Upper lobe of right lung (tissue), 1 donor: ENCODE data around the gene FAP. TPM values are rescaled to one million over a fixed set of nuclear protein-coding genes. Genes with fewer than 3 reads are reported as not detected.

Experiments used
- ATAC-seq: fragments of 200-7000 bp; cut with Tn5 transposase; one replicate; pipeline ENCODE4 v1.9.1; 2020; ENCODE audit warnings: mild to moderate bottlenecking, moderate library complexity
- DNase-seq: peaks from one replicate; pipeline ENCODE4 v3.0.0-alpha.2; 2020
- H3K27ac ChIP-seq: fragments of 200-600 bp; one replicate; pipeline ENCODE4 v1.8.0; 2022
- H3K27me3 ChIP-seq: fragments of 200-600 bp; one replicate; pipeline ENCODE4 v1.8.0; 2022; ENCODE audit warnings: mild to moderate bottlenecking
- H3K36me3 ChIP-seq: fragments of 200-600 bp; one replicate; pipeline ENCODE4 v1.8.0; 2022
- H3K4me1 ChIP-seq: fragments of 200-600 bp; one replicate; pipeline ENCODE4 v1.8.0; 2022
- H3K4me3 ChIP-seq: fragments of 200-600 bp; one replicate; pipeline ENCODE4 v1.8.0; 2022; ENCODE audit warnings: mild to moderate bottlenecking
- H3K9me3 ChIP-seq: fragments of 200-600 bp; one replicate; pipeline ENCODE4 v1.8.0; 2022
- intact Hi-C: fragments of 100-400 bp; cut with DNase I; formaldehyde crosslinking; loops from one replicate; pipeline ENCODE4 v1.11.0; 2022
- total RNA-seq: library from RNA; stranded (reverse); fragmentation: NEBNext Ultra II Directional; extraction: Animal tissue kit (Norgen Biotek cat#: 25700); gene quantifications from one replicate; pipeline ENCODE4 v1.2.1, GENCODE V29; 2021
- TF ChIP-seq, protein P1 (sequence below): fragments of 200-600 bp; IDR thresholded peaks from one replicate; pipeline ENCODE4 v1.8.0; 2022; ENCODE audit warnings: antibody characterized with exemption
- donor health status: DM: no; HTN: yes; CAD: no; lungs with severe emphysema.

Gene FAP
- total RNA-seq, 1 donor from 2014 or later: 5.4 TPM

DNA sequence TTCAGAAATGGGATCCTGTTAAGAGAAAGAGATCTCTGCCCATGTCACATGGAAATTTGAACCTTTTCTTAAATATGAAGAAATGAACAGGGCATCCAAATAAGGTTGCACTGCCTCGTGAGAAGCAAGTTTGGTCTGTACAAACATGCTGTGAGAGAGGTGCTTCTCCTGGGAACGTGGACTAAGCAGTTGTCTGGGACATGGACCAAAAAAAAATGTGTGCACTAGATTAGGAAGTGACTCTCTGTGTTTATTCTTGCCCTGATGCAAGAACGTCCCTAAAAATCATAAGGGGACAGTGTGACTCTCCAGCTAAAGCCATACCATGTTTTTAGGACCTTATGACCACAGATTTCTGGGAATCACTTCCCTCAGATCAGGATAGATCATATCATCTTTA lies 67.5 kb downstream of the FAP start:
- no peaks in the 10 kb centered on the region for H3K27me3 ChIP-seq
- TF ChIP-seq, protein P1, sequence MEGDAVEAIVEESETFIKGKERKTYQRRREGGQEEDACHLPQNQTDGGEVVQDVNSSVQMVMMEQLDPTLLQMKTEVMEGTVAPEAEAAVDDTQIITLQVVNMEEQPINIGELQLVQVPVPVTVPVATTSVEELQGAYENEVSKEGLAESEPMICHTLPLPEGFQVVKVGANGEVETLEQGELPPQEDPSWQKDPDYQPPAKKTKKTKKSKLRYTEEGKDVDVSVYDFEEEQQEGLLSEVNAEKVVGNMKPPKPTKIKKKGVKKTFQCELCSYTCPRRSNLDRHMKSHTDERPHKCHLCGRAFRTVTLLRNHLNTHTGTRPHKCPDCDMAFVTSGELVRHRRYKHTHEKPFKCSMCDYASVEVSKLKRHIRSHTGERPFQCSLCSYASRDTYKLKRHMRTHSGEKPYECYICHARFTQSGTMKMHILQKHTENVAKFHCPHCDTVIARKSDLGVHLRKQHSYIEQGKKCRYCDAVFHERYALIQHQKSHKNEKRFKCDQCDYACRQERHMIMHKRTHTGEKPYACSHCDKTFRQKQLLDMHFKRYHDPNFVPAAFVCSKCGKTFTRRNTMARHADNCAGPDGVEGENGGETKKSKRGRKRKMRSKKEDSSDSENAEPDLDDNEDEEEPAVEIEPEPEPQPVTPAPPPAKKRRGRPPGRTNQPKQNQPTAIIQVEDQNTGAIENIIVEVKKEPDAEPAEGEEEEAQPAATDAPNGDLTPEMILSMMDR: no peak
- intact Hi-C loops: no loop called here
- H3K9me3 ChIP-seq: no peaks in the 10 kb centered on the region
- no peaks in the 10 kb centered on the region for H3K4me1 ChIP-seq
- no peaks in the 10 kb centered on the region for H3K36me3 ChIP-seq
- ATAC-seq (no peak), DNase-seq (no peak)
- no peak overlapping the region for H3K4me3 ChIP-seq
- H3K27ac ChIP-seq: no peak overlapping the region

DNA sequence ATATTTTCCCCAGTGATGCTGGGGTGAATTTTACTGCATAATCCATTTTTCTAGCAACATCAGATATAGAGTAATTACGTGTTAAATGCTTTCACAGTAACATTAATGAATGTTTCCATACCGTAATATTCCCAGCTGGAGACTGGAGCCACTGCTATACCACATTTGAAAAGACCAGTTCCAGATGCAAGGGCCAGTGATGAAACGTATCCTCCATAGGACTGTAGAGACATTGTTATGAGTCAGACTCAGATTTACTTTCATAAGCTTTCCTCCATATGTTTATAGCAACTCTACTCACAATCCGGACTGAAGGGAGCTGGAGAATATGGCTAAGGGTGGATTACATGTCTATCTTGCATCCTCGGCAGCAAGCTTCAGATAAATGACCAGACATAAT lies 68.5 kb downstream of the FAP start:
- no peaks in the 10 kb centered on the region for H3K9me3 ChIP-seq
- H3K27ac ChIP-seq: no peak overlapping the region
- no peaks in the 10 kb centered on the region for H3K36me3 ChIP-seq
- no peaks in the 10 kb centered on the region for H3K4me1 ChIP-seq
- intact Hi-C loops: no loop called here
- no peaks in the 10 kb centered on the region for H3K27me3 ChIP-seq
- no peak for DNase-seq
- TF ChIP-seq, protein P1: no peak
- ATAC-seq: no peak
- no peak overlapping the region for H3K4me3 ChIP-seq

DNA sequence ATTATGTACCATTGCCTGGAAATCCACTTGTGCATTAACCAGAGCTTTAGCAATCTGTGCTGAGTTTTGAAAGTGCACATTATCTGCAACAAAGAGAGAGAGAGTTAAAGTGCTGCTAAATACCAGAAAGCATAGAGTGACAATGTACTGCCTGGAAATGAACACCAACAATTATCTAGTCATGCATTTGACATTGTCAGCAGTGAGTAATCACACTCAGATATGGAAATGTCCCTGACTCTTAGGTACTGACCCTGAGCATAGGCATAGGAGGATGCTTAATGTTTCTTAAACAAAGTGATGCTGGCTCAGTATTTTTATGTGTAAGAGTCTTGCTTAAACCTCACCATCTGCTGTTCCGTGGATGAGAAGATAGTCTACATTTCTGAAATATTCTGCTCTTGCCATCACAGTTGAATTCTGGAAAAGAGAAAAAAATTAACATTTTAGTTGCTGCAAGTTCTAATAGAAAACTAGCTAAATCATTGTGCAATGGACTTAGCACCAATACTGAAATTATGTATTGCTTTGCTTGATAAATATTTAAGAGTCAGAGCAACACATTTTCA lies 70.4 kb downstream of the FAP start:
- DNase-seq (no peak), ATAC-seq (no peak)
- Histone ChIP-seq H3K4me3 (no peak overlapping the region), H3K9me3 (no peaks in the 10 kb centered on the region), H3K36me3 (no peaks in the 10 kb centered on the region), H3K4me1 (no peaks in the 10 kb centered on the region), H3K27me3 (no peaks in the 10 kb centered on the region), H3K27ac (no peak overlapping the region)
- TF ChIP-seq, protein P1: no peak
- intact Hi-C loops: no loop called here

DNA sequence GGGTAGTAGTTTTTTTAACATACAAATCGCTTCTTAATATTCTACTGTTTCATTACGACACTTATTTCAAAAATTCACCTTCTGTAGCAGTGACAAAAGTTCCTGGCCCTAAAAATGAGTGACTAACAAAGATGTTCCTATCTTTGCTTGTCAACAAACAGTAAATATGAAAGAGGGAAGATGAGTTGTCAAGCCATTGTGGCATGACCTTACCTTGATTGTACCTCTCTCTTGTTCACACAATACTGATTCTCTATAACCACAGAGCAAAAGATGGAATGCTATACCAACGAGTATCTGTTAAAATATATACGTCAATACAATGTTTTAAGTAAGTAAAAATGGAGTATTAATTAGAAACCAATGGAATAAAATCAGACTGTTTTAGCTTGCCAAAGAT lies 76.5 kb downstream of the FAP start:
- intact Hi-C loops: no loop called here
- ATAC-seq: no peak
- no peaks in the 10 kb centered on the region for H3K36me3 ChIP-seq
- H3K4me1 ChIP-seq: no peaks in the 10 kb centered on the region
- TF ChIP-seq, protein P1: no peak
- no peaks in the 10 kb centered on the region for H3K9me3 ChIP-seq
- no peak overlapping the region for H3K27ac ChIP-seq
- H3K4me3 ChIP-seq: no peak overlapping the region
- H3K27me3 ChIP-seq: no peaks in the 10 kb centered on the region
- no peak for DNase-seq

DNA sequence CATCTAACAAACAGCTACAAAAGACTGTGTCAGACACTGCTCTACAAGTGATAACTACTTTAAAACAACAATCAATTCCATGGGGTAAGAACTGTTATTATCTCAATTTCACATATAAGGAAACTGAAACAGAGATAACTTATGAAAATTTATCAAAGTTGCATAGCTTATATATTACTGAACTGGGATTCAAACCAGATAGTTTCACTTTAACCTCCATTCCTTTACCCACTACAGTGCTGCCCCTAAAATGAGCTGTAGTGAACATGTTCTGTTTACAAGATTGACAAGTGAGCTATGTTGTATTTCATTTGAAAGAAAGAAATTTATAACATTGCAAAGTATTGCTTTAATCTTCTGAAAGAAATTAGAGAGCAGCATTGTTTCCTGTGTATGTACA lies 77.1 kb downstream of the FAP start:
- Histone ChIP-seq H3K4me3 (no peak overlapping the region), H3K4me1 (no peaks in the 10 kb centered on the region), H3K27me3 (no peaks in the 10 kb centered on the region), H3K9me3 (no peaks in the 10 kb centered on the region), H3K36me3 (no peaks in the 10 kb centered on the region), H3K27ac (no peak overlapping the region)
- DNase-seq (no peak), ATAC-seq (no peak)
- TF ChIP-seq, protein P1: no peak
- intact Hi-C loops: no loop called here

DNA sequence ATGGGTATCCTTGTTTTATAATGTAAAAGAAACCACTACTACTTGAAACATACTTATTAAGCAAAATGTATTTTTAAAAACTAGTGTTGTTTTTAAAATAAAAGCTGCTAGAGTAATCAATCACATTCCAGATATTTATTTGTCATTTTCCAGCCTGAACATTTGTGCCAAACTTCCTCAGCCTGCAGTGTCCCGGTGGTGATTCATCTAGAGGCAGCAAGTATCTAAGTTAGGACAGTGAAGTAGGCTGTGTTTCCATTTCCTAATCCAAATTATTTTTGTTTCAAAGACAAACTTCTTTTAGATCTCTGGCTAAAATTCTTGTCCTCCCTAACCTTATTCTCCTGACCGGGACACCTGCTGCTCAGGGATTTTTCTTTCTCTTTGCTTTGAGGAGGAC lies 78.4 kb downstream of the FAP start:
- no peak for DNase-seq
- no peak overlapping the region for H3K4me3 ChIP-seq
- no peak for ATAC-seq
- H3K27me3 ChIP-seq: no peaks in the 10 kb centered on the region
- intact Hi-C loops: no loop called here
- no peak overlapping the region for H3K27ac ChIP-seq
- TF ChIP-seq, protein P1: no peak
- H3K9me3 ChIP-seq: no peaks in the 10 kb centered on the region
- H3K36me3 ChIP-seq: no peaks in the 10 kb centered on the region
- H3K4me1 ChIP-seq: no peaks in the 10 kb centered on the region
